ENCODE data around the gene ARHGAP27.
A peak's percentile ranks its signal among the peaks of the same experiment; 100 is the strongest.

Gene ARHGAP27

GRCh38 chr17:45431531-45432404 is 902 bp downstream of the ARHGAP27 start:
- DNase-seq (ENCODE audit: low read depth in 2 of 2): peak; percentile 43 to 44

GRCh38 chr17:45430738-45431530 is 1.7 kb downstream of the ARHGAP27 start:
- DNase-seq (ENCODE audit: low read depth in 2 of 2): no peak

DNA sequence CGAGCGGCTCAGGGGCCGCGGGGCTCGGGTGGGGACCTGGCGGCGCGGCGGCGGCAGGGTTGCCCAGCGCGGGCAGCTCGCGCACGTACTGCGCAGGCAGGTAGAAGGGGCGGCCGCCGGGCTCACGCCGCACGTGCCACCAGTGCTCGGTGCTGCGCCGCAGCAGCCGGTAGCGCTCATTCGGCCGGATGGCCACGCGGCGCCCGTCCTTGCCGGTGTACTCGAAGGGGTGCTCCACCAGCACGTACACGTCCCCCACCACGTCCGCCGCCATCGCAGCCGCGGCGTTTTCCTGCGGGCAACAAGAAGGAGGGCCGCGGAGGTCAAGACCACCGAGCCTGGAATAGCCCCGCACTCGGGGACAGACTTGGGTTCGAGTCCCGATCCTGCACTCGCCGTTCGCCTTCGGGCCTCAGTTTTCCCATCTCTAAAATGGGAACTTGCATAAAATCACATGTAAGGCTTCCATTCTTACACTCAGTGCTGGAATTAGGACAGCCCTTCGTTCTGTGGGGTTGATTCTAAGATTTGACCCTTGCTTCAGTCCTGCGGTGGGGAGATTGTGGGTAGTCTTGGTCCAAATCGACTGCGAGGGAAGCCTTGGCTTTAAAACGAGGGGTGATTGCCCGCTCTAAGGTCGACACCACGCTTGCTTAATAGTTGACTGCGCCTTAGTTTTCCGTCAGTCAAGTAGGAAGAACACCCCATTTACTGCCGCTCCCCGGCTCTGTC is 2.5 kb downstream of the ARHGAP27 start:
- no peak for DNase-seq (ENCODE audit: low read depth in 2 of 2)

GRCh38 chr17:45429339-45430005 is 3.2 kb downstream of the ARHGAP27 start:
- no peak for DNase-seq (ENCODE audit: low read depth in 2 of 2)

- DNase-seq (ENCODE audit: low read depth in 2 of 2): no peak
These were observed 3.7 kb downstream of the ARHGAP27 start for GRCh38 chr17:45428931-45429338.

DNA sequence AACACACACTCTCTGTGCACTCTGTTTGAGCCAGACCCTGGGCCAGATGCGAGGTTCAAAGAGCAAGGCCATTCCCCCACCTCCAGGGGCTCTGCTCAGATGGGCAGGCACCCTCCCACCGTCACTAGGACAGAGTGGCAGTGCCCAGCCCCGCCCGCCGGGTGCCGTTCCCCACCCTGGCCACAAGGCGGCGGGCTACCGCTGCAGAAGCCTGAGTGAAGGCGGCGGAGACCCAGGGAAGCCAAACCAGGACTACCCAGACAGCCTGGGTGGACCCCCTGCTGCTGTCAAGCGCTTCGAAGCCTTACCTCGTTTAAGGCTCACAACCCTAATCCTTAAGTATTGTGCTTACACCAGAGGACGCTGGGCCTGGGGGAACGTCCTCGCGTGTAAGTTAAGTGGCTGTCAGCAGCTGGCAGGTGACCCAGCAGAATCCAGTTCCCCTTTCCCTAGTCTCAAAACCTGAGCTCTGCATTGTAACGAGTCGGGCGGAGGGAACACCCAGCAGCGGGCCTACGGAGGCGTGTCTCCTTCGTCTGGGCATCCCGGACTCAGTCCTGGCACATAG is 4.5 kb downstream of the ARHGAP27 start:
- peak; percentile 47 to 58 for DNase-seq (ENCODE audit: low read depth in 2 of 2)

GRCh38 chr17:45427181-45427835 is 5.4 kb downstream of the ARHGAP27 start:
- DNase-seq (ENCODE audit: low read depth in 2 of 2): no peak

- DNase-seq (ENCODE audit: low read depth in 2 of 2): no peak
These were observed 6.1 kb downstream of the ARHGAP27 start for GRCh38 chr17:45426561-45426960.

DNA sequence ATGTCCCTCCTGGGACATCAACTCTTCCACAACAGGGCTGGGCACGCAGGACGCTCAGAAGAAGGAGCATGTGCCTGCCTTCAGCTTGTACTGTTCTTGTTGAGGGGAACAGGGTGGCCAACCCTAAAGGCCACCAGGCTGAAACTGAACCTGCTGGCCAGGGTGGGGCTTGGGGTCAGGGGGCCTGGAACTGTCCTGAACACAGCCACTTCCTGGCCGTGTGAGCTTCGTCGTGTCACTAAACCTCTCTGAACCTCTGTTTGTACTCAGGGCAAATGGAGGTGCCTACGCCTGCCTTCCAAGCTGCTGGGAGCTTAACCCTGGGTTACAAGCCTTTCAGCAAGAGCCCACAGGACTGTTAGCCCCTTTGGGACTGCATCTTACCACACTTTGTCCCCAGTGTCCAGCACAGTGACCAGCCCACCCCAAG is 6.7 kb downstream of the ARHGAP27 start:
- DNase-seq (ENCODE audit: low read depth in 2 of 2): no peak

- DNase-seq (ENCODE audit: low read depth in 2 of 2): no peak
These were observed 7.3 kb downstream of the ARHGAP27 start for GRCh38 chr17:45425125-45425983.

DNA sequence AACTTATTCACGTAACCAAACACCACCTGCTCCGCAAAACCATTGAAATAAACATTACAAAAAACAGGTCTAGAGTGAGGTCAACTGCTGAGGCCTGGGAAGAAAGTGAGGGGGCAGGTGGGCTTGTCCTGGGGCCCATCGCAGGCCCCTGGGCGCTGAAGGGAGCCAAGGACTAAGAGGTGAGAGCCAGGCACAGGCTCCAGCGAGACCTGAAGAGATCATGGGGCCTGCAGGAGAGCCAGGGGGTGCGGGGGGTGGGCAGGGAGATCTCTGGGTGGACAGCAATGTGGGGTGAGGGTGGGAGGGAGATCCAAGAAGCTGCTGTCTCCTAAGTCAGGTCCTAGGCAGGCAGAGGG is 7.9 kb downstream of the ARHGAP27 start:
- DNase-seq (ENCODE audit: low read depth in 2 of 2): no peak

GRCh38 chr17:45423975-45424335 is 8.7 kb downstream of the ARHGAP27 start:
- no peak for DNase-seq (ENCODE audit: low read depth in 2 of 2)

- DNase-seq (ENCODE audit: low read depth in 2 of 2): no peak
These were observed 9.2 kb downstream of the ARHGAP27 start for GRCh38 chr17:45423304-45423974.

GRCh38 chr17:45414990-45415881 is 17.4 kb downstream of the ARHGAP27 start:
- no peak for DNase-seq (ENCODE audit: low read depth in 2 of 2)

DNA sequence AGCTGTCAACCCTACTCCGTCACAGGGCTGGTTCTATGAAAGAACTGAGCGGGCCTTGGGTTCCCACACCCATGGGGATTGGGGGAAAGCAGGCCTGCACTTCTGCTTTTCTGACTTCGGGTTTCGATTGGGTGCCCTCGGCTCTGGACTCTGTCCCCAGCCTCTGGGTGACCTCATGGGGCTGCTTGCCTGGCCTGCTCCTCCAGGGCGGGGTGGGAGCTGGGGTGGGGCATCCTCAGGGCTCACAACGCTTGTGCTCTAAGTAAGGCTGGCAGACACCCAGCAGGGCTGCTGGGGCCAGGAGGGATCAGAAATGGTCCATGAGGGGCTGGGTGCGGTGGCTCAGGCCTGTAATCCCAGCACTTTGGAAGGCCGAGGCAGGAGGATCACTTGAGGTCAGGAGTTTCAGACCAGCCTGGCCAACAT is 19.2 kb downstream of the ARHGAP27 start:
- no peak for DNase-seq (ENCODE audit: low read depth in 2 of 2)

- no peak for DNase-seq (ENCODE audit: low read depth in 2 of 2)
These were observed 21.1 kb downstream of the ARHGAP27 start for GRCh38 chr17:45411348-45412105.

Data from stimulated activated CD8-positive, alpha-beta memory T cell treated with anti-CD3 and anti-CD28 coated beads, Interleukin-15, amount 100 ng/mL, for 4 hours (primary cell).